RWPE2 (cell line): Measurements from ENCODE around the gene UBTF.

Experiments
- ATAC-seq: fragments of 200-7000 bp; cut with Tn5 transposase; 3 replicates; pipeline ENCODE4 v1.9.1; 2021; ENCODE audit warnings: low read depth
- DNase-seq: peaks from one replicate; pipeline ENCODE4 v3.0.0-alpha.2; 2020; ENCODE audit warnings: low spot score
- H3K27ac ChIP-seq: fragments of 450-650 bp; 2 replicates; pipeline ENCODE4 v1.5.1; 2017; ENCODE audit warnings: mild to moderate bottlenecking; ENCODE audit not compliant: poor library complexity, severe bottlenecking
- H3K27me3 ChIP-seq: fragments of 250-450 bp; sonication (Bioruptor Pico); 2 replicates; pipeline ENCODE4 v1.5.1; 2021; ENCODE audit warnings: mild to moderate bottlenecking, moderate library complexity; ENCODE audit not compliant: insufficient read depth, poor library complexity, severe bottlenecking
- H3K36me3 ChIP-seq: fragments of 250-450 bp; sonication (Bioruptor Pico); 2 replicates; pipeline ENCODE4 v1.5.1; 2020; ENCODE audit warnings: low read depth, mild to moderate bottlenecking, moderate library complexity
- H3K4me1 ChIP-seq: fragments of 250-450 bp; sonication (Bioruptor Pico); 2 replicates; pipeline ENCODE4 v1.5.1; 2021; ENCODE audit warnings: mild to moderate bottlenecking, moderate library complexity; ENCODE audit not compliant: insufficient read depth, poor library complexity, severe bottlenecking
- H3K4me3 ChIP-seq: fragments of 250-450 bp; sonication (Bioruptor Pico); 2 replicates; pipeline ENCODE4 v1.5.1; 2021; ENCODE audit warnings: mild to moderate bottlenecking, moderate library complexity; ENCODE audit not compliant: severe bottlenecking
- H3K9me3 ChIP-seq: fragments of 250-450 bp; sonication (Bioruptor Pico); 2 replicates; pipeline ENCODE4 v1.5.1; 2021; ENCODE audit warnings: mild to moderate bottlenecking, moderate library complexity; ENCODE audit not compliant: severe bottlenecking
- TF ChIP-seq, protein P1 (sequence below): fragments of 450-650 bp; IDR thresholded peaks from one replicate; pipeline ENCODE4 v1.5.1; 2017; ENCODE audit warnings: mild to moderate bottlenecking, moderate library complexity; ENCODE audit not compliant: poor library complexity, severe bottlenecking

UBTF gene

DNA sequence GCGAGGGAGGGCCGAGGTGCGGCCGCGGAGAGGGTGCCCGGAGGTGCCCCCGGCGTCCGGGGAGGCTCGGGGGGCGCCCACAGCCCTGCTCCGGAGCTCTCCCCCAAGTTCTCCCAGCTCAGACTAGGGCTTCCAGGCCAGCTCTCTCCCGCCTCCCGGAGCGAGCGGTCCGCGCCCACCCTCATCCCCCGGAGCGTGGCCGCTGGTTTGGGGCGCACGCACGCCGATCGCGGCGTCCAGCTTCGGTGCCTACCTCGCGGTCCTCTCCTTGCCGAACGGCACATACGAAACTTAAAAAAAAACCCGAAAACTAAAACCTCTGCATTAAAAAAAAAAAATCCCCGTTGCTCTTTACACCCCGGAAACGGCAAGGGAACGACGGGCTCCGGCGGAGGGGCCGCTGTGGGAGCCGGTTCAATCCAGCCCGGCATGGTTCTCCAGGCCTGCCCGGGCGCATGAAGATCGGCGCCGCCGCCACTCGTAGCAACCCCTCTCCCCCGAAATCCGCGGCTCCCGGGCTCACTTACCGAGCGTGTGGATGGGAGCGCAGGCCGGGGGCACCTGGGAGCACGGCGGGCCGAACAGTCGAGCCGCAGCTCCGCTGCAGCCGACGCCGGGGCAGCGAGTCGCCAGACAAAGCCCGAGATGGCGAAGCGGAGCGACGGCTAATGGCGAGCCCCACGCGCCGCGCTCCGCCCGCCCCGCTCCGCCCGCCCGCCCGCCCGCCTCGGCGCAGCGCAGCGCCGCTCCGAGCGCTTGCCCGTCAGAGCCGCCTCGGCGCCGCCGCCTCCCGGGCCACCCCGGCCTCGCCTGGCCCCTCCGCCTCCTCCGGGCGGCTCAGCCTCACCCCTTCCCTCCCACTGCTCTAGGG lies 973 bp upstream of the UBTF start:
- Histone ChIP-seq H3K9me3 (no peaks in the 10 kb centered on the region), H3K4me3 (peak overlapping the region; percentile 83), H3K36me3 (peaks cover 20% of the 10 kb centered on the region), H3K27ac (peak overlapping the region; percentile 95), H3K27me3 (no peaks in the 10 kb centered on the region), H3K4me1 (peaks cover 19% of the 10 kb centered on the region)
- peak; percentile 7; the same call in 1 of the 3 replicates for ATAC-seq
- TF ChIP-seq, protein P1, sequence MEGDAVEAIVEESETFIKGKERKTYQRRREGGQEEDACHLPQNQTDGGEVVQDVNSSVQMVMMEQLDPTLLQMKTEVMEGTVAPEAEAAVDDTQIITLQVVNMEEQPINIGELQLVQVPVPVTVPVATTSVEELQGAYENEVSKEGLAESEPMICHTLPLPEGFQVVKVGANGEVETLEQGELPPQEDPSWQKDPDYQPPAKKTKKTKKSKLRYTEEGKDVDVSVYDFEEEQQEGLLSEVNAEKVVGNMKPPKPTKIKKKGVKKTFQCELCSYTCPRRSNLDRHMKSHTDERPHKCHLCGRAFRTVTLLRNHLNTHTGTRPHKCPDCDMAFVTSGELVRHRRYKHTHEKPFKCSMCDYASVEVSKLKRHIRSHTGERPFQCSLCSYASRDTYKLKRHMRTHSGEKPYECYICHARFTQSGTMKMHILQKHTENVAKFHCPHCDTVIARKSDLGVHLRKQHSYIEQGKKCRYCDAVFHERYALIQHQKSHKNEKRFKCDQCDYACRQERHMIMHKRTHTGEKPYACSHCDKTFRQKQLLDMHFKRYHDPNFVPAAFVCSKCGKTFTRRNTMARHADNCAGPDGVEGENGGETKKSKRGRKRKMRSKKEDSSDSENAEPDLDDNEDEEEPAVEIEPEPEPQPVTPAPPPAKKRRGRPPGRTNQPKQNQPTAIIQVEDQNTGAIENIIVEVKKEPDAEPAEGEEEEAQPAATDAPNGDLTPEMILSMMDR: no peak
- DNase-seq: no peak

DNA sequence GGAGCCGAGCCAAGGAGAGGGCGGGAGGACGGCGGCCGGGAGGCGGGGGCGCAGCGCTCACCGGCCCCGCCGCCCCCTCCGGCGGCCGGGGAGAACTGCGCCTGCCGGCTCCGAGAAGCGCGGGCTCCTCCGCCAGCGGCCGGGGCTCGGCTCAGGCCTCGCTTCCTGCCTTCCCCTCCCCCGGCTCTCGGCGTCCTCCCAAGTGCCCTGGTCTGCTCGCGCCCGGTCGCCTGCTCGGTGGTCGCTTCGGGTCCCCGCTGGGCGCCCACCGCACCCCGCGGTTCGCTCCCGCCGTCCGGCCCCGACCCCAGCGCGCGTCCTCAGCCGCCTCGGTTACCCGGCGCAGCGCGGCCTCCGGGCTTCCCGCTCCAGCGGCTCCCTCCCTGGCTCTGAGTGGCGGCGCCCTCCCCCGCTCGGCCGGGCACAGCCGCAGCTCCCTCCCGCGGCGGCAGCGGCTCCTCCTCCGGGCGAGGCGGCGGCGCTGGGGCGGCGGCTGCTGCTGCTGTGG lies 313 bp downstream of the UBTF start:
- Histone ChIP-seq H3K4me1 (peaks cover 19% of the 10 kb centered on the region), H3K27ac (peak overlapping the region; percentile 95), H3K27me3 (no peaks in the 10 kb centered on the region), H3K9me3 (no peaks in the 10 kb centered on the region), H3K4me3 (peak overlapping the region; percentile 83), H3K36me3 (peaks cover 31% of the 10 kb centered on the region)
- ATAC-seq (peak; percentile 29), DNase-seq (no peak)
- TF ChIP-seq, protein P1: no peak

DNA sequence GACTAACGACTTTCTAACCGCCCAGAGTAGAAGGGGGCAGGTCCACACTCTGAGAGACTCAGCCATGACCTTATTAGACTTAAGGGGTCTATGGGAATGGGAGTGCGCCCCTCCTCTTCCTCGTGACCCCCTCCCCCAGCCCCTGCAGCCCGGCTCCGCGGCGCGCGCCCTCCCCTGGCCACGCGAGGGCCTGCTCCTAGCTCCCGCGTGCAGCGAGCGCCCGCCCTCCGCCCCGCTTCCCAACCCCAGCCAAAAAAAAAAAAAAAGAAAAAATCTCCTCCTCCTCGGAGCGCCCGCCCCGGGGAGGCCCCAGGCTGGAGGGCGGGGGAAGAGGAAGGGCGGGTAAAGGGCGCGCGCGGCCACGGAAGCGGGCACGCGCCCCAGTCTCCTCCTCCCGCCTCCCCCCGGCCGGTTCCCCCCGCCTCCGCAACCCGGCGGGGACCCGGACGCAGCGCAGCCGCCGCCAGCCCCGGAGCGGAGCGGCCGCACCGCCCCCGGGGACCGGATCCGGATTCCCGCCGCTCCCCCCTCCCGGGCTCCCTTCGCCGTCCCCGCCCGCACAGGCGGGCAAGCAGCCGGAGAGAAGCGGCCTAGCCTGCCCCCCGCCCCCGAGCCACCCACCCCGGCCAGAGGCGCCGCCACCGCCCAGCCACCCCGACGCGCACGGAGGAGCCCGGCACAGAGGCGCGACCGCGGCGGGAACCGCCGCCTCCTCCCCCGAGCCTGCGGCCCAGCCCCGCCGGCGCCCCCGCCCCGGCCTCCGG lies 949 bp downstream of the UBTF start:
- H3K9me3 ChIP-seq: no peaks in the 10 kb centered on the region
- peaks cover 14% of the 10 kb centered on the region for H3K4me1 ChIP-seq
- peaks cover 31% of the 10 kb centered on the region for H3K36me3 ChIP-seq
- TF ChIP-seq, protein P1: peak; percentile 76
- DNase-seq: no peak
- H3K27me3 ChIP-seq: no peaks in the 10 kb centered on the region
- peak; percentile 5; the same call in 2 of the 3 replicates for ATAC-seq
- peak overlapping the region; percentile 95 for H3K27ac ChIP-seq
- peak overlapping the region; percentile 83 for H3K4me3 ChIP-seq

DNA sequence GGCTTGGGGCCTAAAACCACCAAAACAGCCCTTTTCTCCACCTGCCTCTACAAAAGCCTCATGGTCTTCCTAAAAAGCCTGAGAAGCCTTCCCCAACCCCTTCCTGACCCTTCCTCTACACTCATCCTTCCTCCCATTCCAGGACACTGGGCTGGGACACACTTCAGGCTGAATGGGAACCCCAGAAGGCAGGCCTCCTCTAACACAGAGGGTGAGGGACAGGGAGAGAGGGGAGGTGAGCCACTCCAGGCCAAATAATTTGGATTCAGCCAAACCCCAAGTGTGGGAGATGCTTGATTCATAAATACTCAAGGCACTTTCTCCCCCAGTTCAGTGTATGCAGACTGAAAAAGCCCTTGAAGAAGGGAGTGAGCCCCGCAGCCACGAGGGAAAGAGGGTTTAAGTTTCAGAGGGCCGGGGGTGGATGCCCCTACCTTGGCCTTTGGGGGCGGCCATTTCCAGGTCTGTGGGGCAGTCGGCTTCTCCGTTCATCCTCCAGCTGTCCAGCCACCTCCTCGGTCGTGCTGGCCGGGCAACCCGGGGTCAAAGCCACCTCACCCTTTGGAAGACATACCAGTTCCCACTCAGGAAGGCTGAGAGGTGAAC lies 1.6 kb downstream of the UBTF start:
- peak overlapping the region; percentile 95 for H3K27ac ChIP-seq
- H3K9me3 ChIP-seq: no peaks in the 10 kb centered on the region
- no peaks in the 10 kb centered on the region for H3K27me3 ChIP-seq
- peak overlapping the region; percentile 83 for H3K4me3 ChIP-seq
- TF ChIP-seq, protein P1: no peak
- H3K36me3 ChIP-seq: peaks cover 31% of the 10 kb centered on the region
- peaks cover 7% of the 10 kb centered on the region for H3K4me1 ChIP-seq
- ATAC-seq (no peak), DNase-seq (no peak)
